HG02642 (cell line): ENCODE results near the gene CHFR.
"Not testable (repeated sequence)": the region's sequence is repeated elsewhere in the genome, so short reads cannot be mapped to it uniquely, and the experiment has no call there.

Experiments
- ATAC-seq: cut with Tn5 transposase; IDR thresholded peaks from one replicate; pipeline ENCODE4 v1.9.1; 2021; ENCODE audit warnings: mild to moderate bottlenecking; ENCODE audit not compliant: unreplicated experiment, poor library complexity

Gene CHFR

DNA sequence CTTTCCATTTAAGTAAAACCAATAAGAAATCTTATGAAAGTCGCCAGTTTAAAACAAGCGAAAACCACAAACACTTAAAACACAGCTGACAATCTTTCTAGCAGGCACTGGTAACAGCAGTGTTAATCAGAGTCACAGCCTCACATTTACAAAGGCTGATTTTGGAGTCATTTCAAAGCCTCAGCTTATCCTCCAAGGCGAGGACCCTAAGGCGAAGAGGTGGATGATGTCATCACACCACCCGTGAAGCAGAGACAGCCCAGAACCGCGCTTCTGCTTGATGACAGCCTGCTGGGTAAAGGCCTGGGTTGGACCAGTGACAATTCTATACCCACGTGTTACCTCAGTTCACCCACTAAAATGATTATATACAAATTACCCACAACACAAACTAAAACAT, 68.8 kb downstream of the CHFR start:
- no peak for ATAC-seq

DNA sequence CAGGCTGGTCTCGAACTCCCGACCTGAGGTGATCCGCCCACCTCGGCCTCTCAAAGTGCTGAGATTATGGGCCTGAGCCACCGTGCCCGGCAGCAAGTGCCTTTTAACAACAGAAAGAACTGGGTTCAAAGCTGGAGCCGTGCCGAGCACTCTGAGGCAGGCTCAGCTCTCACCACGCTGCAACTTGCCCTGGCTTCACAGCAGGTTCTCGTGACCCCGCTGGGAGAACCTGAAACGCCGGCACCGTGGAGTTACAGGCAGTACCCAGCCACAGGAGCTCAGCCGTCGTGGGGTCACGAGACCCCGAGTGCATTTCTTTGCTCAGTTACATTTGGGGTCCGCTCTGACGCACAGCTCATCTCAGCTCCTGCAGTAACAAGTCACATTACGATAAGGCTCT, 73.2 kb downstream of the CHFR start:
- no peak for ATAC-seq

DNA sequence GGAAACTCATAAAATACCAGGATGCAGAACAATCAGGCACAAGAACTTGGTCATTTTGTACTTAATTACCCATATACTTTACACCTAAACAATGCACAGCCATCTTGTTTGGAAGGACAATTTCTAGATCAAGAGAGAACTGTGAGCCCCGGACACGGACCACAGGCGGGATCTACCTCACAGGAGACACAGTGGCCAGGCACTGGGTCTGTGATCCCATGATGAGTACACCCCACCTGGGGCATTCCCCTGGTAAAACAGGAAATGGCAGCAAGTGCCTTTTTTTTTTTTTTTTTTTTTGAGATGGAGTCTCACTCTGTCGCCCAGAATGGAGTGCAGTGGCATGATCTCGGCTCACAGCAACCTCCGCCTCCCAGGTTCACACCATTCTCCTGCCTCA, 74.0 kb downstream of the CHFR start:
- no peak for ATAC-seq

DNA sequence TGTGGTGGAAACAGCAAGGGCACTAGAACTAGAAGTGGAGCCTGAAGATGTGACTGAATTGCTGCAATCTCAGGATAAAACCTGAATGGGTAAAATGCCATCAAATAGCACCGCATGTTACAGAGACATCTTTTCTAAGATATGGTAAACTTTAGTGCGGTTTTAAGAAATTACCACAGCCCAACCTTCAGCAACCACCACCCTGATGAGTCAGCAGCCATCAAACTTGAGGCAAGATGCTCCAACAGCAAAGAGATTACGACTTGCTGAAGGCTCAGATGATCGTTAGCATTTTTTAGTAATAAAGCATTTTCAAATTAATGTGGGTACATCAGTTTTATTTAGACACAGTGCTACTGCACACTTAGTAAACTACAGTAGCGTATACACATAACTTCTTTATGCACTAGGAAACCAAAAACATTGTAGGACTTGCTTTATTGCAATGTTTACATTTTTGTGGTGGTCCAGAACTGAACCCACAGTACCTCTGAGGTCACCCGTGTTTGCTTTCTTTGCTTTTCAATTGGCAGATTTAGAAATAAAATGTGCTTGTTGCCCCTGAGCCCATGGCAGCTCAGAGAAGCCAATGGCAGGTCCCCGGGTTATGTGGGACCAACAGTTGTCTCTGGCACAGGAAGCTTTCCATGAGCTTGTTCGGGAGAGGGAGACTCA, 74.6 kb downstream of the CHFR start:
- ATAC-seq: no peak

DNA sequence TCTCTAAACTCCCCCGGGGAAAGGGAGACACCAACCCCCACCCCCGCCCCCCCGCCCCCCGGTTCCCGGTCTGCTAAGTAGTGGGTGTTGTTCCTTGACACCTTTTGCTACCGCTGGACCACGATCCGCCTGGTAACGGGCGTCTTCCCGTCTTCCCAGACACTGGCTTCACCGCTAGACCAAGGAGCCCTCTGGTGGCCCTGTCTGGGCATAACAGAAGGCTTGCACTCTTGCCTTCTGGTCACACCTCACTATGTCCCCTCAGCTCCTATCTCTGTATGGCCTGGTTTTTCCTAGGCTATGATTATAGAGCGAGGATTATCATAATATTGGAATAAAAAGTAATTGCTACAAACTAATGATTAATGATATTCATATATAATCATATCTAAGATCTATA, 78.0 kb downstream of the CHFR start:
- not testable (repeated sequence) for ATAC-seq

DNA sequence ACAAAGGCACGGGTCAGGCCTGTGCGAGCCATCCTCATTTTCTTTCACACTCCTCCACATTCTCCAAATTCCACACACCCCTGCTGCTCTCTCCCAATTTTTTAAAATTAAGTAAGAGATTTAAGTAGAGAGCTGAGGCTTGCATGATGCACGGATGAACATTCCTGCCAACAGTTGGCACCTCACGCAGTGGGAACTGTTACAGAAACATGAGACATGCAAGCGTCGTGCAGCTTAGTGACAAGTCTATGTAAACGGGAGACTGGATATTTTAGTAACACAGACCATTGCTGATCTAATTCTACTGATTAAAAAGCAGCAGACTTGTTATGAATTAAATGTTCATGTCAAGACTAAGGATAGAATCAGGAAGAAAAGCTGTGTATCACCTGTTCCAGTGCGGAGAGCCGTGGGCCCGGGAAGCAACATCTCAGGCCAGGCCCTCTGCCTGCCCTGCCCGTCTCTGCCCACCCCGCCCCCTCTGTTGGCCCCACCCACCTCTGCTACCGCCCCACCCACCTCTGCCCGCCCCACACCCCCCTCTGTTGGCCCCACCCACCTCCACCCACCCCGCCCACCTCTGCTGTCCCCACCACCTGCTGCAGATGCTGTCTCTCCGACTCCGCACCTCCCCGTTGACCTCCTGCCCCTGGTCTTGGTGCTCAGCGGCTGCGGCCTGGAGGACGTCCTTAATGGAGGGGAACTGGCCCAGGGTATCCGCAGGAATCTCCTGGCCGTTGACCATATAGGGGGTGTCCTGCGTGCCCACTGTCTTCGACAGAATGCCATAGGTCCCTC, 79.9 kb downstream of the CHFR start:
- no peak for ATAC-seq

DNA sequence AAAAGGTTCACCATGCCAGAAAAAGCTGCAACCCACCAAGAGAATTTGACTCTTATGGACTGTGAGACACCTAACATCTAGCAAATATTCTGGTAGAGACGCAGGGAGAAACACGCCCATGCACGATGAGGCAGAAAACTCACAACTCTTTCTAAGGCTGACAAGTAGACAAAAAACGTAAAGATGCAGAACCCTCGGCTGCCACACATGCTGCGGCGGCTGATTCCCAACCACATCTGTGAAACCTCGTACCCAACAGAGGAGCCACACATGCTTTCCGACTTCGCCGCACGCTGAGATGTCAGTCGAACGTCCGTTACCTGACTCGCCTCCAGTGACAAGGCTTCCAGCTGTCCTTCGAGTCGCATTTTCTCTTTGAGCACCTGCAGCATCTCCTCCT, 80.5 kb downstream of the CHFR start:
- no peak for ATAC-seq

DNA sequence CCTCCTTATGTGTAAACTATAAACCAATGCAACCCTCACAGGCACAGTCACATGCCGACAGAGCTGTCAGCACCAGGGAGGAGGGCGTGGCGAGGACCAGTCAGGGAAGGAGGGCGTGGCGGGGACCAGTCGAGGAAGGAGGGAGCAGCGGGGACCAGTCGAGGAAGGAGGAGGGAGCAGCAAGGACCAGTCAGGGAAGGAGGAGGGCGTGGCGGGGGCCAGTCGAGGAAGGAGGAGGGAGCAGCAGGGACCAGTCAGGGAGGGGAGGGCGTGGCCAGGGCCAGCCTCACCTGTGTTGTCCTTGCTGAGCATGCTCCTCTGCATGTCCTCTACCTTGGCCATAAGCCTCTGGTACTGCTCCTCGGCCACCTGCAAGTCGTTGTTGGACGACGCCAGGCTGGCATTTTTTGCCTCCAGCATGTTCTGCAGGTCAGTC, 83.0 kb downstream of the CHFR start:
- no peak for ATAC-seq

DNA sequence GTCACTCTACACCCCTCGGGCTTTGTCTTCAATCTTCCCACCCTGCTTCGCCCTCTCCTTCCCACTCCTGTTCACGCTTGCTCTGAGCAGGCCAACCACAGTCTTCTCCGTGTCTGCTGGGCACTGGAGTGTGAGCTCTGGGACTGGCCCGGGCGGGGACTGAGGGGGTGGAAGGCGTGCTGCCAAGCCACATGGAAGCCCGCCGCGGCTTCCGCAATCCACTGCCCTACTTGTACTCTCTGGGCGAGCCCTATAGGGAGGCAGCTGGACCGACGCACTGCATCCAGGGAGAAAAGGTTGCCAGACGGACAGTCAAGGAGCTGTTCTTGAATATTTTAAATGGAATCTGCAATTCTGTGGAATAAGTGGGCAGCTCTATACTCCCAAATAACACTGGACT, 83.5 kb downstream of the CHFR start:
- no peak for ATAC-seq

DNA sequence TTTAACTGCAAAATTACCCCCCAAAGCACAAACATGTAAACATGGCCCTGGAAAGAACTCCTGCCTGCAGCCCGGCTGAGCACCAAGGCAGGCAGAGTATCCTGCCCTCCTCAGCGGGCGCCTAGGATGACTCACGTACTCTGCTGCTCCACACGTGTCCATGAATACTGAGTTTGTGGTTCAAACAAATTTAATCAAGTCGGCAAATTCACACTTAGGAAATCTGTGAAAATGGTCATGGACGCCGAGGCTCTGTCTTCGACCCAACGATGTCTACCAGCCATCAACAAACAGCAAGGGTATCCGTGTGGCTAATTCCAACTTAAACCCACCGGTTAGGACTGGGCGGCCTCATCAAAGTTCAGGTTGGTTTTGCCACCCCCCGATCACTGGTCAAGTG, 84.3 kb downstream of the CHFR start:
- no peak for ATAC-seq

DNA sequence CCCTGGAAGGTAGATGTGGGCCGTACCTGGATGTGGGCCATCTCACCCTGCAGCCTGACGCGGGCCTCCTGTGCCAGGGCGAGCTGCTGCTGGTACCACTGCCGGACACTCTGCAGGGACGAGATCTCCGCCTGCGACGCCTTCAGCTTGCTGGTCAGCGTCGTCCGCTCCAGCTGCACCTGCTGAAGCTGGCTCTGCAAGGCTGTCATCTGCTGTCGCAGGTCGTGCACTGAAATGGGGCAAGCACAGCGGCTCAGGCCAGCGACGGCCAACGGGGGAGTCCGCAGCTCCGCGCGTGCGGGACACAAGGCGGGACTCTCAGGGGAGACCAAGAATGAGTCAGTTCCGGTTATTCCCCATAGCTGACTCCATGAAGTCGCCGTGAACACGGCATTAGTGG, 85.7 kb downstream of the CHFR start:
- no peak for ATAC-seq

DNA sequence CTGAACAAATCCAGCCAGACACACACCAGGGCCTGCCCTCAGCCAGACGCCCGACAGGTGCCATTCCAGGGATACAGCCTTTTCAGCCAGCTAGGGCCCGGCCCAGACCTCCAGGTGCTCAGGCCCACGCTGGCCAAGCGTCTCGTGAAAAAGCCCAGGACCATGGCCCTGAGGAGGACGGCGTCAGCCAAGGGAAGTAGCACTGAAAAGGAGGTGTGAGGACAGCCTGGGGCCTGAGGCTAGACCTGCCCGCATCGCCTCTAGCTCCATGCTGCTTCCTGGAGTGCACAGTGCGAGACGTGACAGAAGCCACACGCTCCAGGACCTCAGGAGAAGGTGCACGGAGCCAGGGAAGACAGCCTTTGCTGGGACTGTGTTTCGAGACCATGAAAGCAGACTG, 88.6 kb downstream of the CHFR start:
- no peak for ATAC-seq

DNA sequence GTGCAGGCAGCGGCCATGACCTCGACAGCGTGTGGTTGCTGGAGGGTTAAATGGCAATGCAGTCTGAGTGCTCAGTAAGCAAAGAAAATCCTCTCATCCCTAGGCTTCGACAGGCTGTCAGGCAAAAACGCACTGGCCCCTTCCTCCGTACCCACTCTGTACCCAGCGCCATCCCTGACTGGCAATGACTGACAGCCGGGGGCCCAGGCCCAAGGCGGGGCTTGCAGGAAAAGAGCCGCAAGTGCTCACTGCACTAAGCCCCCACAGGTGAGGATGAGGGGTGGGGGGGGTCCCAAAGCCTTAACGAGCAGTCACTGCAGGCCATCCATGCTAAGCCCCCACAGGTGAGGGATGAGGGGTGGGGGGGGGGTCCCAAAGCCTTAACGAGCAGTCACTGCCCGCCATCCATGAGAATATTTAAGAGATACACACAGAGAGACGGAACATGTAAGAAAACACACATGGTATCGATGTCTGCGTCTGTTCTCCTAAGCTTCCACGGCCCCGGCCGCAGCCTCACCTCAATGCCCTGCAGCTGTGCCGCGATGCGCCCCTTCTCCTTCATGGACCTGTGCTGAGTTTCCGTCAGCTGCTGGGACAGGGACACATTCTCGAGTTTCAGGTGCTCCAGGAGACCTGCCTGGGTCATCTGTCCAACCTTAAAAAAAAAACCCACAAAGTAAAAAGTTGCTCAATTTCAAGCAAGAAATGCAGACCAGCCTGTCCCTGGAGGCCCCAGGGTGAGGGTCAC, 89.4 kb downstream of the CHFR start:
- no peak for ATAC-seq

DNA sequence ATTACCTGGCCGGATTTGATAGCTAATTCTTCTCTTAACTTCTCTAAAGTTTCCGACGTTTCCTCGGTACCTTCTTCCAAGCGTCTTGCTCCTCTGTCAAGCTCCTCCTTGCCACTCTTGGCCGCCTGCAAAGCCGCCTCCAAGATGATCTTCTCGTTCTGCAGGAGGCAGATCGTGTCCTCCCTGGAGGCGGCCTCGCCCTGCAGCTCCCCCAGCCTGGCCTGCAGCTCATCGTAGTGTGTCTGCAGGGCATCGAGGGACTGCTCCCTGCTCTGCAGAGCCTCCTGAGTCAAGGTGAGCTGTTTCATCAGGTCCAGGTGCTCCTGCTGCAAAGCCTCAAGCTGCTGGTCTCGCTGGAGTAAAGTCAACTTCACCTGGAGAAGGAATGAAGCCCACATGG, 91.6 kb downstream of the CHFR start:
- no peak for ATAC-seq

DNA sequence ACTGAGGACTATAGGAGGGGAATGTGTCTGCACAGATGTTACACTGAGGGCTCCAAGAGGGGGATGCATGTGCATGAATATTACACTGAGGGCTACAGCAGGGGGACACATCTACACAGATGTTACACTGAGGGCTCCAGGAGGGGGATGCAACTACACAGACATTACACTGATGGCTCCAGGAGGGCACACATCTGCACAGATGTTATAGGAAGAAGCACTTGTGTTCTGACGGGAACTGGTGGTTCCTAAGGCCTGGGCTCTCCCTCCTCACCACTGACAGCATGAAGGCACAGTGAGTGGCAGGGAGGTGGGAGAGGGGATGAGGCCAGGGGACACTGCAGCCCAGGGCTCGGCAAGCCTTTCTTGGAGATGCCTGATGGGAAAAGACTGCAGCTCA, 95.5 kb downstream of the CHFR start:
- ATAC-seq: not testable (repeated sequence)

DNA sequence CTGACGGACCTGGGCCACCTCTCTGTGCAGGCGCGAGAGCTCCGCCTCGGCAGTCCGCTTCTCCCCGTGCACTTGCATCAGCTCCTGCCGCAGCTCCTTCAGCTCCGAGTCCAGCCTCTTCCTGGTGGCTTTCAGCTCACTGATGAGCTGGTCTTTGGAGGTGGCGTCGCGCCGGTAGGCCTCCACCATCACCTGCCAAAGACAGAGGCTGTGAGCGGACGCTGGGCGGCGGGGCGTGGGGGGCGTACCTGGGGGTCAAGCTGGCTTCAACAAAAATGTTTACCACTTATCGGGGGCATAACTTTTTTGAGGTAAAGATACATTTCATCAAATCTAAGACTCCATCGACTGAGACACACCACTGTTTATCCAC, 98.3 kb downstream of the CHFR start:
- no peak for ATAC-seq

DNA sequence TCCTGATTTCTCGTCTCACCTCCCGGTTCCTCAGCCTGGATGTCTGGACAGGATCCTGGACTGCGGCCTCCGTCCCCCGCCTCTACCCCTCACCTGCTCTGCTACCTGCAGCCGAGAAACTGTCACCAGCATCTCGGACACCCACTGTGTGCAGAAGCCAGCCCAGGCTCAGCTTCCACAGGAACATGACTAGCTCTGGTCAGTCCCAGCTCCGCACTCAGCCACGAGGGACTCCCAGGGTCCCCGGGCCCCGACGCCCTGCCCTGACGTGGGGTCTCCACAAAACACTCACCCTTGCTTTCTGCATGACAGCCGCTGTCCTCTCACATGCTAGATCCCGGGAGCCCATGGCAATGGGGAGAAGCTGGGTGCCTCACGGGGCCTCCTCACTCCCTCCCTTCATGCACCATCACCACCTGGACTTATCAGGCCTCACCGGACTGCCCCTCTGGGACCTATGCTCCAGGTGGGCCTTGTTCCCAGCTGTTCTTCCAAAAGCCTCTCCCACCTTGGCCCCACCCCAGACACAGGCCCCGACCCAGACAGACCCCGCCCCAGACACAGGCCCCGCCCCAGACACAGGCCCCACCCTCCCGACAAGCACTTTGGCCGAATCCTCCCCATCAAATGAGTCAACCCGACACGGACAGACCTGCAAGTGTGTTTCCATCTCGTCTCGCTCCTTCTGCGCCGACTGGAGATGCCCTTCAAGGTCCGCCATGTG, 98.9 kb downstream of the CHFR start:
- ATAC-seq: no peak

DNA sequence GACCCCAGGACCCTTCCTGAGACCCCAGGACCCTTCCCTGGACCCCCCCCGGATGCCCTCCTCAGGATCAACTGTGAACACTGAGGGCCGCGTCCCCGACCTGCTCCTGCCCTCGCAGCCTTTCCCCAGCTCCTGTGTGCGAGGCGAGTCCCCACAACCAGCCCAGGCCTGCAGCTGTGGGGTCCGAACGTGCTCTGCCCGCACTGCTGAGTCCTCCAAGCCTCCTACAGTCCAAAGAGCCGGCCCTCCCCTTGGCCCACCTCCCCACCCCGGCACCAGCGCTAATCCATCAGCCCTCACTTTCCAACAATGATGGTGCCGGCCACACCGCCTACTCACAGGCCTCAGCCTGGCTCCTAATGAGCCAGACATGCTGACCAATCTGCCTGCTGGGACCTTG, 99.5 kb downstream of the CHFR start:
- no peak for ATAC-seq

DNA sequence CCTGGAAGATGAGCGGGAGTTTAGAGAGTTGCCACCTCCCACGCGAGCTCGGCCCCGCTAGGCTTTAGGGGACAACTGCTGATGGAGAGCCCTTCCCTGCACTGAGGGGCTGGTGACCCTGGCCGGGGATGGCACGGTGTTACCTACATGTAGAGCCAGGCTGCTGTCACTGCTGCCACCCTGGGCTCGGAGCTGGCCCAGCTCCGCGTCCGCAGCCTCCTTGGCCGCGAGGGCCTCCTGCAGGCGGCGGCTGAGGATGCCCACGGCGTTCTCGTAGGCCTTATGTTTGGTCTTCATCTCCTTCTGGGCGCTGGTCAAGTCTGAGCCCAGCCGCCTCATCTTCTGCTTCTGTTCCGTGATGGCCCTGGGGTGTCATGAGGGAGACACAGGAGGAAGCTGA, 101.2 kb downstream of the CHFR start:
- ATAC-seq: no peak

DNA sequence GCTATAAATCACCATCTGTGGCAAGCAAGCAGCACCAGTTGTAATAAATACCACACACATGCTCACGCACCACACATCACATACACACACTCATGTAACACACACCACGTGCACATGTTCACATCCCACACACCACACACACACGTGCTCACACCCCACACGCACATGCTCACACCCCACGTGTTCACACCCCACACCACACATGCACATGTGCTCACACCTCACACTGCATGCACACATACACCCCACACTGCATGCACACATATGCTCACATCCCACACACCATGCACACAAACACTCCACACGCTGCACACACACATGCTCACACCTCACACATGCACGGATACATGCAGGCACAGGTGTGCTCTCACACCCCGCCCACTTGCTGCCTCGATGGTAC, 102.8 kb downstream of the CHFR start:
- no peak for ATAC-seq
